NCI-H2227 treated with DMSO at 0.1 percent for 48 hours (cell line): ENCODE measurements around the gene SVIL.
"Not testable (repeated sequence)": the region's sequence is repeated elsewhere in the genome, so short reads cannot be mapped to it uniquely, and the experiment has no call there.

Experiments used
- DNase-seq: peaks from one replicate; lab custom pipeline; 2025; lab: John Stamatoyannopoulos, UW

SVIL gene

GRCh38 chr10:29516309-29516932 is 118.3 kb downstream of the SVIL start:
- DNase-seq: not testable (repeated sequence)

GRCh38 chr10:29515879-29516278 is 118.9 kb downstream of the SVIL start:
- DNase-seq: not testable (repeated sequence)

- DNase-seq: not testable (repeated sequence)
Measured at GRCh38 chr10:29515104-29515503, 119.7 kb downstream of the SVIL start.

GRCh38 chr10:29514306-29514705 is 120.5 kb downstream of the SVIL start:
- DNase-seq: no peak

- no peak for DNase-seq
Measured at GRCh38 chr10:29512425-29512974, 122.3 kb downstream of the SVIL start.

GRCh38 chr10:29511806-29512205 is 123.0 kb downstream of the SVIL start:
- not testable (repeated sequence) for DNase-seq

GRCh38 chr10:29510483-29511157 is 124.2 kb downstream of the SVIL start:
- not testable (repeated sequence) for DNase-seq

GRCh38 chr10:29508554-29509244 is 126.1 kb downstream of the SVIL start:
- DNase-seq: no peak

- DNase-seq: not testable (repeated sequence)
Measured at GRCh38 chr10:29507750-29508149, 127.0 kb downstream of the SVIL start.

- not testable (repeated sequence) for DNase-seq
Measured at GRCh38 chr10:29506324-29506921, 128.3 kb downstream of the SVIL start.

GRCh38 chr10:29502351-29502750 is 132.4 kb downstream of the SVIL start:
- DNase-seq: no peak

- DNase-seq: no peak
Measured at GRCh38 chr10:29501692-29502091, 133.1 kb downstream of the SVIL start.

- DNase-seq: no peak
Measured at GRCh38 chr10:29499993-29500537, 134.7 kb downstream of the SVIL start.

- DNase-seq: peak; percentile 28
Measured at GRCh38 chr10:29496341-29497162, 138.2 kb downstream of the SVIL start.

- no peak for DNase-seq
Measured at GRCh38 chr10:29495366-29495765, 139.4 kb downstream of the SVIL start.

- no peak for DNase-seq
Measured at GRCh38 chr10:29493697-29494096, 141.1 kb downstream of the SVIL start.

GRCh38 chr10:29492774-29493173 is 142.0 kb downstream of the SVIL start:
- no peak for DNase-seq

- DNase-seq: no peak
Measured at GRCh38 chr10:29491918-29492317, 142.9 kb downstream of the SVIL start.

GRCh38 chr10:29490781-29491280 is 143.9 kb downstream of the SVIL start:
- not testable (repeated sequence) for DNase-seq

- not testable (repeated sequence) for DNase-seq
Measured at GRCh38 chr10:29488471-29488870, 146.3 kb downstream of the SVIL start.

GRCh38 chr10:29487884-29488266 is 146.9 kb downstream of the SVIL start:
- not testable (repeated sequence) for DNase-seq
